Stimulated activated CD8-positive, alpha-beta memory T cell treated with anti-CD3 and anti-CD28 coated beads, Interleukin-15, amount 100 ng/mL, for 48 hours (primary cell): ENCODE results near the gene TM4SF1.
"Not testable (repeated sequence)": the region's sequence is repeated elsewhere in the genome, so short reads cannot be mapped to it uniquely, and the experiment has no call there.

Source experiments
- DNase-seq, 2 donors: peaks; one replicate each; pipeline ENCODE4 v3.0.0-alpha.2; 2020; ENCODE audit warnings: low read depth in 2 of 2

TM4SF1 gene

GRCh38 chr3:149343951-149344350 lies 33.5 kb downstream of the TM4SF1 start:
- no peak for DNase-seq

GRCh38 chr3:149342413-149343380 lies 34.8 kb downstream of the TM4SF1 start:
- DNase-seq, result no peak

GRCh38 chr3:149340310-149340933 lies 37.0 kb downstream of the TM4SF1 start:
- no peak for DNase-seq

- no peak for DNase-seq
These were observed 37.5 kb downstream of the TM4SF1 start for GRCh38 chr3:149339931-149340309.

- DNase-seq, result not testable (repeated sequence)
These were observed 40.0 kb downstream of the TM4SF1 start for GRCh38 chr3:149337486-149337885.

GRCh38 chr3:149336925-149337324 lies 40.5 kb downstream of the TM4SF1 start:
- DNase-seq, result no peak

GRCh38 chr3:149333176-149333859 lies 44.1 kb downstream of the TM4SF1 start, which contains the start of gene TM4SF18:
Gene TM4SF18, minus strand, starts transcription at chr3:149333636. Its CDS starts 254 bp downstream, at chr3:149333382.
- no peak for DNase-seq

GRCh38 chr3:149332771-149333170 lies 44.7 kb downstream of the TM4SF1 start:
- no peak for DNase-seq

GRCh38 chr3:149332227-149332765 lies 45.2 kb downstream of the TM4SF1 start:
- no peak for DNase-seq

GRCh38 chr3:149331396-149331795 lies 46.1 kb downstream of the TM4SF1 start:
- no peak for DNase-seq

- no peak for DNase-seq
These were observed 46.7 kb downstream of the TM4SF1 start for GRCh38 chr3:149330609-149331331.

- no peak for DNase-seq
These were observed 50.3 kb downstream of the TM4SF1 start for GRCh38 chr3:149327156-149327555.

GRCh38 chr3:149325581-149325980 lies 51.9 kb downstream of the TM4SF1 start:
- DNase-seq, result no peak

GRCh38 chr3:149324332-149324731 lies 53.1 kb downstream of the TM4SF1 start:
- DNase-seq, result no peak

GRCh38 chr3:149321640-149322039 lies 55.8 kb downstream of the TM4SF1 start:
- DNase-seq, result no peak

- DNase-seq, result no peak
These were observed 56.3 kb downstream of the TM4SF1 start for GRCh38 chr3:149321136-149321535.

- no peak for DNase-seq
These were observed 57.7 kb downstream of the TM4SF1 start for GRCh38 chr3:149319750-149320149.
